HCT116 (cell line): ENCODE data around the gene ADAMTS19. TPM values are rescaled to one million over a fixed set of nuclear protein-coding genes. Genes with fewer than 3 reads are reported as not detected.

Experiments
- ATAC-seq: fragments of 200-7000 bp; cut with Tn5 transposase; 2 replicates; pipeline ENCODE4 v1.9.1; 2020; ENCODE audit warnings: mild to moderate bottlenecking, moderate library complexity
- BruUV-seq: library from RNA; stranded (reverse); fragments of 400-500 nt; replicated peaks from 2 replicates; lab custom pipeline; 2021; lab: Mats Ljungman, UMichigan
- CTCF ChIA-PET: fragments of 300-600 bp; sonication (Branson Sonifier 250); formaldehyde crosslinking; loops from one replicate; lab custom pipeline; 2021; ENCODE audit warnings: antibody characterized with exemption; lab: Charles Lee
- POLR2A ChIA-PET: fragments of 300-600, 350-600 bp; sonication (Branson Sonifier 250); formaldehyde crosslinking; loops from one replicate; lab custom pipeline; 2021; ENCODE audit warnings: antibody characterized with exemption; lab: Charles Lee
- RAD21 ChIA-PET, 2 experiments: fragments of 300-600 bp; sonication (Branson Sonifier 250); formaldehyde crosslinking; loops; one replicate each; lab custom pipeline; 2023; ENCODE audit warnings: low total read pairs in 2 of 2; ENCODE audit not compliant: uncharacterized antibody in 2 of 2, unreplicated experiment in 2 of 2, low non-redundant PET in 1 of 2; lab: Charles Lee
- DNase-seq: peaks from one replicate; pipeline ENCODE4 v3.0.0-alpha.2; 2010; ENCODE audit warnings: low read depth, low spot score
- H2AFZ ChIP-seq: fragments of 200-600 bp; shearing (Covaris generic), sonication (generic); 2 replicates; pipeline ENCODE4 v1.6.1; 2017; ENCODE audit warnings: low read depth, mixed run types, mixed read lengths, antibody characterized with exemption, low read length; ENCODE audit not compliant: poor library complexity, severe bottlenecking
- H3K27ac ChIP-seq: 2 replicates; pipeline ENCODE4 v1.5.1; 2012; ENCODE audit warnings: low read depth, low read length
- H3K27me3 ChIP-seq: fragments of 200-600 bp; sonication (generic); 2 replicates; pipeline ENCODE4 v1.6.1; 2016; ENCODE audit warnings: mixed run types, low read length, mixed read lengths; ENCODE audit not compliant: insufficient read depth
- H3K36me3 ChIP-seq, 2 experiments: fragments of 200-500 bp in 1 of 2; fragments of 200-600 bp in 1 of 2; sonication (Bioruptor generic) in 1 of 2; sonication (generic) in 1 of 2; 2 replicates each; pipeline versions ENCODE4 v1.5.1 to v1.6.1; 2014 to 2016; ENCODE audit warnings: low read length in 2 of 2, inconsistent platforms in 1 of 2, mixed read lengths in 1 of 2, mixed run types in 1 of 2; ENCODE audit not compliant: insufficient read depth in 2 of 2, control insufficient read depth in 1 of 2
- H3K4me1 ChIP-seq, 2 experiments: fragments of 200-600 bp in 1 of 2; sonication (generic) in 1 of 2; 2 replicates each; pipeline versions ENCODE4 v1.5.1 to v1.6.1; 2012 to 2017; ENCODE audit warnings: low read length in 2 of 2, inconsistent platforms in 1 of 2, mild to moderate bottlenecking in 1 of 2, mixed read lengths in 1 of 2, mixed run types in 1 of 2, moderate library complexity in 1 of 2; ENCODE audit not compliant: insufficient read depth in 2 of 2, control insufficient read depth in 1 of 2
- H3K4me2 ChIP-seq: fragments of 200-600 bp; sonication (generic); 2 replicates; pipeline ENCODE4 v1.6.1; 2017; ENCODE audit warnings: mixed run types, low read length, mixed read lengths
- H3K4me3 ChIP-seq, 2 experiments: fragments of 200-600 bp in 1 of 2; sonication (generic) in 1 of 2; replicated peaks in 1 of 2; 2 replicates each; pipeline ENCODE4 v1.5.1; 2011 to 2016; ENCODE audit warnings: low read length in 2 of 2, control low read depth in 1 of 2, low read depth in 1 of 2, mild to moderate bottlenecking in 1 of 2, mixed read lengths in 1 of 2, mixed run types in 1 of 2
- H3K79me2 ChIP-seq: fragments of 200-600 bp; sonication (generic); 2 replicates; pipeline ENCODE4 v1.6.1; 2017; ENCODE audit warnings: mild to moderate bottlenecking, mixed run types, low read length, moderate library complexity, mixed read lengths; ENCODE audit not compliant: insufficient read depth
- H3K9ac ChIP-seq: fragments of 200-600 bp; sonication (generic); 2 replicates; pipeline ENCODE4 v1.6.1; 2016; ENCODE audit warnings: low read length, mixed read lengths
- H3K9me2 ChIP-seq: fragments of 200-600 bp; sonication (generic), shearing (Covaris generic); 2 replicates; pipeline ENCODE4 v1.6.1; 2017; ENCODE audit warnings: mixed run types, mild to moderate bottlenecking, moderate library complexity; ENCODE audit not compliant: insufficient read depth
- H3K9me3 ChIP-seq, 2 experiments: fragments of 200-500 bp in 1 of 2; fragments of 200-600 bp in 1 of 2; sonication (Bioruptor generic) in 1 of 2; sonication (generic) in 1 of 2; 2 replicates each; pipeline ENCODE4 v1.6.1; 2014 to 2017; ENCODE audit warnings: low read length in 2 of 2, mixed read lengths in 2 of 2, inconsistent platforms in 1 of 2, low read depth in 1 of 2, mild to moderate bottlenecking in 1 of 2, mixed run types in 1 of 2, moderate library complexity in 1 of 2; ENCODE audit not compliant: control insufficient read depth in 1 of 2, insufficient read depth in 1 of 2
- H4K20me1 ChIP-seq: fragments of 200-600 bp; sonication (generic), shearing (Covaris generic); 2 replicates; pipeline ENCODE4 v1.6.1; 2017; ENCODE audit warnings: mixed run types, mild to moderate bottlenecking, moderate library complexity; ENCODE audit not compliant: insufficient read depth
- CEBPB ChIP-seq: IDR thresholded peaks from 2 replicates; pipeline ENCODE4 v1.6.1; 2012; ENCODE audit warnings: low read depth
- CTCF ChIP-seq, 3 experiments: fragments of 200-600 bp in 1 of 3; sonication (generic) in 1 of 3; IDR thresholded peaks in 2 of 3; conservative IDR thresholded peaks in 1 of 3; 2 replicates each; pipeline ENCODE4 v1.5.1; 2012 to 2017; ENCODE audit warnings: low read depth in 2 of 3, low read length in 2 of 3, antibody characterized with exemption in 1 of 3, borderline replicate concordance in 1 of 3, control low read depth in 1 of 3, mild to moderate bottlenecking in 1 of 3, mixed read lengths in 1 of 3, mixed run types in 1 of 3, moderate library complexity in 1 of 3; ENCODE audit not compliant: insufficient read depth in 1 of 3
- ELF1 ChIP-seq: IDR thresholded peaks from 2 replicates; pipeline ENCODE4 v1.6.1; 2012; ENCODE audit warnings: low read depth, borderline replicate concordance
- EZH2 ChIP-seq: fragments of 200-600 bp; sonication (generic); IDR thresholded peaks from 2 replicates; pipeline ENCODE4 v1.6.1; 2017; ENCODE audit warnings: antibody characterized with exemption, mixed run types
- EZH2phosphoT487 ChIP-seq: fragments of 200-600 bp; IDR thresholded peaks from 2 replicates; pipeline ENCODE4 v1.6.1; 2018; ENCODE audit warnings: antibody characterized with exemption, borderline replicate concordance
- FOSL1 ChIP-seq: IDR thresholded peaks from 2 replicates; pipeline ENCODE4 v1.6.1; 2012; ENCODE audit warnings: low read depth
- JUND ChIP-seq: IDR thresholded peaks from 2 replicates; pipeline ENCODE4 v1.6.1; 2012
- POLR2A ChIP-seq: IDR thresholded peaks from 2 replicates; pipeline ENCODE4 v1.7.0; 2011; ENCODE audit warnings: borderline replicate concordance; ENCODE audit not compliant: insufficient read depth, insufficient read length; ENCODE audit errors: extremely low read depth
- RAD21 ChIP-seq: IDR thresholded peaks from 2 replicates; pipeline ENCODE4 v1.6.1; 2012; ENCODE audit warnings: low read depth, mild to moderate bottlenecking
- SIN3A ChIP-seq: IDR thresholded peaks from 2 replicates; pipeline ENCODE4 v1.6.1; 2012; ENCODE audit warnings: low read depth
- SP1 ChIP-seq: IDR thresholded peaks from 2 replicates; pipeline ENCODE4 v1.6.1; 2012; ENCODE audit warnings: low read depth
- SRF ChIP-seq: IDR thresholded peaks from 2 replicates; pipeline ENCODE4 v1.6.1; 2012; ENCODE audit warnings: low read depth
- TCF7L2 ChIP-seq: IDR thresholded peaks from 2 replicates; pipeline ENCODE4 v1.7.0; 2011; ENCODE audit warnings: borderline replicate concordance, inconsistent platforms; ENCODE audit not compliant: insufficient read depth, insufficient read length; ENCODE audit errors: extremely low read depth
- YY1 ChIP-seq: IDR thresholded peaks from 2 replicates; pipeline ENCODE4 v1.6.1; 2011; ENCODE audit warnings: low read length, low read depth, moderate library complexity, mild to moderate bottlenecking; ENCODE audit not compliant: insufficient replicate concordance; ENCODE audit errors: extremely low read depth
- ZFX ChIP-seq: fragments of 450-650 bp; IDR thresholded peaks from 2 replicates; pipeline ENCODE4 v1.6.1; 2017
- ZNF274 ChIP-seq: fragments of 200-500 bp; sonication (Bioruptor generic); IDR thresholded peaks from 2 replicates; pipeline ENCODE4 v1.6.1; 2014; ENCODE audit warnings: mild to moderate bottlenecking, low read depth, low read length, inconsistent platforms
- intact Hi-C: fragments of 100-400 bp; cut with micrococcal nuclease; formaldehyde crosslinking; loops from 2 replicates; pipeline ENCODE4 v1.10.0; 2022
- total RNA-seq: library from RNA; stranded (reverse); gene quantifications from one replicate; pipeline ENCODE4 v1.2.1, GENCODE V29; 2021; ENCODE audit not compliant: unreplicated experiment
- TF ChIP-seq, protein P1 (sequence below): IDR thresholded peaks from 2 replicates; pipeline ENCODE4 v1.6.1; 2012; ENCODE audit warnings: low read depth
- TF ChIP-seq, protein P2 (sequence below): IDR thresholded peaks from 2 replicates; pipeline ENCODE4 v1.6.1; 2011; ENCODE audit warnings: mild to moderate bottlenecking, low read length, moderate library complexity; ENCODE audit not compliant: insufficient replicate concordance; ENCODE audit errors: extremely low read depth
- TF ChIP-seq, protein P3 (sequence below): IDR thresholded peaks from 2 replicates; pipeline ENCODE4 v1.6.1; 2012

Gene ADAMTS19
- total RNA-seq, 1 experiment from 2014 or later, result not detected

GRCh38 chr5:129459450-129459776, 685 bp upstream of the ADAMTS19 start (continued):
- no peak for TF ChIP-seq TCF7L2
- TF ChIP-seq, all 23 proteins: peak for 0

GRCh38 chr5:129460672-129460935, 506 bp downstream of the ADAMTS19 start:
- ChIA-PET RAD21 (no interaction called here), CTCF (no interaction called here), POLR2A (no interaction called here)
- intact Hi-C loops, result loop anchor here (1.0 kb wide), 1 partner anchor 18 kb away; no protein-coding TSS in a partner anchor
- no peaks in the 10 kb centered on the region for H3K9me3 ChIP-seq
- H3K79me2 ChIP-seq, result no peaks in the 10 kb centered on the region
- H3K36me3 ChIP-seq, result no peaks in the 10 kb centered on the region
- TF ChIP-seq FOSL1 (no peak), YY1 (no peak), SRF (no peak), EZH2phosphoT487 (no peak), CTCF (IDR thresholded peaks at IDR 0.05 in 2 of 3, conservative IDR thresholded peaks at IDR 0.05 in 1 of 3; ENCODE audit: borderline replicate concordance in 1 of 3, insufficient read depth in 1 of 3, low read depth in 2 of 3, low read length in 2 of 3) (no peak), SP1 (no peak), JUND (no peak), RAD21 (no peak), ZFX (no peak), SIN3A (no peak), ZNF274 (no peak), POLR2A (no peak), EZH2 (no peak), ELF1 (no peak), CEBPB (no peak)
- TF ChIP-seq, protein P1, sequence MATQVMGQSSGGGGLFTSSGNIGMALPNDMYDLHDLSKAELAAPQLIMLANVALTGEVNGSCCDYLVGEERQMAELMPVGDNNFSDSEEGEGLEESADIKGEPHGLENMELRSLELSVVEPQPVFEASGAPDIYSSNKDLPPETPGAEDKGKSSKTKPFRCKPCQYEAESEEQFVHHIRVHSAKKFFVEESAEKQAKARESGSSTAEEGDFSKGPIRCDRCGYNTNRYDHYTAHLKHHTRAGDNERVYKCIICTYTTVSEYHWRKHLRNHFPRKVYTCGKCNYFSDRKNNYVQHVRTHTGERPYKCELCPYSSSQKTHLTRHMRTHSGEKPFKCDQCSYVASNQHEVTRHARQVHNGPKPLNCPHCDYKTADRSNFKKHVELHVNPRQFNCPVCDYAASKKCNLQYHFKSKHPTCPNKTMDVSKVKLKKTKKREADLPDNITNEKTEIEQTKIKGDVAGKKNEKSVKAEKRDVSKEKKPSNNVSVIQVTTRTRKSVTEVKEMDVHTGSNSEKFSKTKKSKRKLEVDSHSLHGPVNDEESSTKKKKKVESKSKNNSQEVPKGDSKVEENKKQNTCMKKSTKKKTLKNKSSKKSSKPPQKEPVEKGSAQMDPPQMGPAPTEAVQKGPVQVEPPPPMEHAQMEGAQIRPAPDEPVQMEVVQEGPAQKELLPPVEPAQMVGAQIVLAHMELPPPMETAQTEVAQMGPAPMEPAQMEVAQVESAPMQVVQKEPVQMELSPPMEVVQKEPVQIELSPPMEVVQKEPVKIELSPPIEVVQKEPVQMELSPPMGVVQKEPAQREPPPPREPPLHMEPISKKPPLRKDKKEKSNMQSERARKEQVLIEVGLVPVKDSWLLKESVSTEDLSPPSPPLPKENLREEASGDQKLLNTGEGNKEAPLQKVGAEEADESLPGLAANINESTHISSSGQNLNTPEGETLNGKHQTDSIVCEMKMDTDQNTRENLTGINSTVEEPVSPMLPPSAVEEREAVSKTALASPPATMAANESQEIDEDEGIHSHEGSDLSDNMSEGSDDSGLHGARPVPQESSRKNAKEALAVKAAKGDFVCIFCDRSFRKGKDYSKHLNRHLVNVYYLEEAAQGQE, result no peak
- TF ChIP-seq, protein P2, sequence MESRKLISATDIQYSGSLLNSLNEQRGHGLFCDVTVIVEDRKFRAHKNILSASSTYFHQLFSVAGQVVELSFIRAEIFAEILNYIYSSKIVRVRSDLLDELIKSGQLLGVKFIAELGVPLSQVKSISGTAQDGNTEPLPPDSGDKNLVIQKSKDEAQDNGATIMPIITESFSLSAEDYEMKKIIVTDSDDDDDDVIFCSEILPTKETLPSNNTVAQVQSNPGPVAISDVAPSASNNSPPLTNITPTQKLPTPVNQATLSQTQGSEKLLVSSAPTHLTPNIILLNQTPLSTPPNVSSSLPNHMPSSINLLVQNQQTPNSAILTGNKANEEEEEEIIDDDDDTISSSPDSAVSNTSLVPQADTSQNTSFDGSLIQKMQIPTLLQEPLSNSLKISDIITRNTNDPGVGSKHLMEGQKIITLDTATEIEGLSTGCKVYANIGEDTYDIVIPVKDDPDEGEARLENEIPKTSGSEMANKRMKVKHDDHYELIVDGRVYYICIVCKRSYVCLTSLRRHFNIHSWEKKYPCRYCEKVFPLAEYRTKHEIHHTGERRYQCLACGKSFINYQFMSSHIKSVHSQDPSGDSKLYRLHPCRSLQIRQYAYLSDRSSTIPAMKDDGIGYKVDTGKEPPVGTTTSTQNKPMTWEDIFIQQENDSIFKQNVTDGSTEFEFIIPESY, result no peak
- TF ChIP-seq, protein P3, sequence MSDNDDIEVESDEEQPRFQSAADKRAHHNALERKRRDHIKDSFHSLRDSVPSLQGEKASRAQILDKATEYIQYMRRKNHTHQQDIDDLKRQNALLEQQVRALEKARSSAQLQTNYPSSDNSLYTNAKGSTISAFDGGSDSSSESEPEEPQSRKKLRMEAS, result no peak
- ATAC-seq, result no peak
- H3K4me2 ChIP-seq, result no peak overlapping the region
- H3K9me2 ChIP-seq, result 0 out of 2 replicates have a peak, but pooled peaks cover 4% of the 10 kb centered on the region
- no peaks in the 10 kb centered on the region for H3K27me3 ChIP-seq
- H3K4me1 ChIP-seq, result no peaks in the 10 kb centered on the region
- no peak for DNase-seq
- H2AFZ ChIP-seq, result no peak overlapping the region
- no peaks in the 10 kb centered on the region for H4K20me1 ChIP-seq
- H3K4me3 ChIP-seq, result no peak overlapping the region
- no TSS peak for BruUV-seq
- no peak overlapping the region for H3K9ac ChIP-seq
- H3K27ac ChIP-seq, result no peak overlapping the region
